ENCODE measurements around the gene DEF6. TPM values are rescaled to one million over a fixed set of nuclear protein-coding genes. Genes with fewer than 3 reads are reported as not detected.
"Not testable (repeated sequence)": the region's sequence is repeated elsewhere in the genome, so short reads cannot be mapped to it uniquely, and the experiment has no call there.

The DEF6 gene
- polyA plus RNA-seq, 1 of the 3 experiments (the other 2 are of a cell fraction) = 0.13 TPM

DNA sequence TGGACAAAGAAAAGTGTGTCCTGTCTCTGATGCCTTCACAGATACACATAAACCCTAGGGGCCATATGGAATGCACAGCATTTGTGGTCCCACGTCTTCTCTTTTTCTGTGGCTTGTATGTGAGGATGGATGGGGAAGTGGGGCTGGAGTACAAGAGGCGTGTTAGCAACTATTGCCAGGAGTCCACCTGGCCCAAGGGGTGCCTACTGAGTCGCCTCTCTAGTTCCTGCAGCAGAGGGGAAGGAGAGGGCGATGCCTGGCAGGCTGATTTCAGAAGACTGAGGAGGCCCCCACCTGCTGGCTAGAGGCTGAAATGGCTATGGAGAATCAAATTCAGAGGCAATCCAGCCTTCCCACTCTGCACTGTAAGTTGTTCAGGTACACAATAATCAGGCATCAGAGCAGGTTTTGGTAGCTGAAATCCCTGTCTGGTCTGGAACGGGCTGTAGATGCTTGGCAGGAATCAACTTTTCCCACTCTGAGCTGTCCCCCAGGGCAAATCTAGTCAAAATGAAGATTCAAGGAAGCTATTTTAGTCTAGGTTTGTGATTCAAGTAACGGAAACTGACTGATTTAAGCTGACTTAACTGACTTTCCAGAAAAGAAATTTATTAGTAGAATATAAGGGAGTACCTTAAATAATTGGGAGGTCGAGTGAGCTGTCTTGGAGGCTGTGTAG lies 29.9 kb downstream of the DEF6 start:
- Histone ChIP-seq H3K36me3 (replicated peaks in 1 of 2; ENCODE audit: control insufficient read depth in 1 of 2, insufficient read depth in 2 of 2, low read length in 1 of 2) (no peaks in the 10 kb centered on the region), H3K9me3 (no peaks in the 10 kb centered on the region), H3K4me1 (ENCODE audit: control insufficient read depth in 1 of 2, insufficient read depth in 2 of 2, low read depth in 1 of 2, low read length in 1 of 2) (no peaks in the 10 kb centered on the region; a peak in 1 of 4 replicates), H3K9ac (no peak overlapping the region), H3K4me2 (no peak overlapping the region), H3K4me3 (ENCODE audit: low read depth in 2 of 2, low read length in 1 of 2) (no peak overlapping the region), H3K27ac (ENCODE audit: low read depth in 2 of 2, low read length in 1 of 2) (no peak overlapping the region), H3K79me2 (ENCODE audit: insufficient read depth) (no peaks in the 10 kb centered on the region), H3F3A (replicated peaks; ENCODE audit: insufficient read depth) (no peaks in the 10 kb centered on the region), H2AFZ (ENCODE audit: low read depth) (0 out of 2 replicates have a peak overlapping the region, but pooled peaks have one; percentile 22), H4K20me1 (ENCODE audit: insufficient read depth) (no peaks in the 10 kb centered on the region), H3K9me2 (no peaks in the 10 kb centered on the region), H3K27me3 (ENCODE audit: insufficient read depth) (no peaks in the 10 kb centered on the region; the same call in 1 of the 2 replicates)
- ChIA-PET CTCF (interaction anchor here (0.6 to 4.6 kb wide), 12 partner anchors 9 to 126 kb away, joined by 3 to 61 read pairs (median 4); partner anchors contain the start of genes DEF6, FANCE and PPARD), POLR2A (no interaction called here)
- no peak for TF ChIP-seq TEAD4 (IDR thresholded peaks at IDR 0.05; ENCODE audit: borderline replicate concordance, insufficient read depth)
- TF ChIP-seq RAD21 (IDR thresholded peaks at IDR 0.05; ENCODE audit: low read length) = peak; percentile 67
- no peak for TF ChIP-seq NRF1 (IDR thresholded peaks at IDR 0.05; ENCODE audit: low read depth, low read length)
- no peak for TF ChIP-seq GABPA (IDR thresholded peaks at IDR 0.05; ENCODE audit: low read depth)
- peak; percentile 60 for TF ChIP-seq SMC3 (IDR thresholded peaks at IDR 0.05; ENCODE audit: low read depth, low read length)
- TF ChIP-seq CTCF (IDR thresholded peaks at IDR 0.05) = peak; percentile 58
- WGBS (ENCODE audit: low lambda C conversion rate) = 56% methylated on average over 4 of the region's 7 CpGs
- peak; percentile 69 for DNase-seq

GRCh38 chr6:35328108-35328723 lies 30.6 kb downstream of the DEF6 start:
- ChIA-PET POLR2A (no interaction called here), CTCF (interaction anchor here (0.6 to 4.6 kb wide), 12 partner anchors 10 to 125 kb away, joined by 3 to 61 read pairs (median 4); partner anchors contain the start of genes DEF6, FANCE and PPARD)
- H4K20me1 ChIP-seq (ENCODE audit: insufficient read depth) = no peaks in the 10 kb centered on the region
- no peak overlapping the region for H2AFZ ChIP-seq (ENCODE audit: low read depth)
- H3F3A ChIP-seq (replicated peaks; ENCODE audit: insufficient read depth) = no peaks in the 10 kb centered on the region
- TF ChIP-seq USF1 (IDR thresholded peaks at IDR 0.05; ENCODE audit: borderline replicate concordance, low read depth) = peak; percentile 52; the same call in 1 of the 2 replicates
- no peak for TF ChIP-seq REST (IDR thresholded peaks at IDR 0.05; ENCODE audit: low read depth, low read length)
- no peak for TF ChIP-seq NFIC (IDR thresholded peaks at IDR 0.05; ENCODE audit: borderline replicate concordance)
- TF ChIP-seq EP300 (IDR thresholded peaks at IDR 0.05; ENCODE audit: borderline replicate concordance in 1 of 2, low read depth in 1 of 2, low read length in 1 of 2) = no peak
- TF ChIP-seq MXI1 (IDR thresholded peaks at IDR 0.05; ENCODE audit: low read depth, low read length) = no peak
- TF ChIP-seq SIN3A (IDR thresholded peaks at IDR 0.05; ENCODE audit: borderline replicate concordance, low read depth, low read length) = no peak
- TF ChIP-seq RFX5 (IDR thresholded peaks at IDR 0.05; ENCODE audit: low read length) = no peak
- no peak for TF ChIP-seq SMC3 (IDR thresholded peaks at IDR 0.05; ENCODE audit: low read depth, low read length)
- no peak for DNase-seq
- no peaks in the 10 kb centered on the region for H3K79me2 ChIP-seq (ENCODE audit: insufficient read depth)
- H3K9ac ChIP-seq = no peak overlapping the region
- H3K27me3 ChIP-seq (ENCODE audit: insufficient read depth) = no peaks in the 10 kb centered on the region; the same call in 1 of the 2 replicates
- no peaks in the 10 kb centered on the region for H3K9me2 ChIP-seq
- WGBS (ENCODE audit: low lambda C conversion rate) = 91% methylated on average over 1 of the region's 1 CpG
- H3K4me2 ChIP-seq = no peak overlapping the region
- no peaks in the 10 kb centered on the region for H3K36me3 ChIP-seq (replicated peaks in 1 of 2; ENCODE audit: control insufficient read depth in 1 of 2, insufficient read depth in 2 of 2, low read length in 1 of 2)
- no peak overlapping the region for H3K4me3 ChIP-seq (ENCODE audit: low read depth in 2 of 2, low read length in 1 of 2)
- H3K27ac ChIP-seq (ENCODE audit: low read depth in 2 of 2, low read length in 1 of 2) = no peak overlapping the region
- H3K9me3 ChIP-seq = no peaks in the 10 kb centered on the region
- no peaks in the 10 kb centered on the region; a peak in 1 of 4 replicates for H3K4me1 ChIP-seq (ENCODE audit: control insufficient read depth in 1 of 2, insufficient read depth in 2 of 2, low read depth in 1 of 2, low read length in 1 of 2)

GRCh38 chr6:35328965-35329364 lies 31.3 kb downstream of the DEF6 start:
- POLR2A ChIA-PET; H3K4me2 ChIP-seq; H3K9me2 ChIP-seq; H3K9ac ChIP-seq; H3K9me3 ChIP-seq; H2AFZ ChIP-seq (ENCODE audit: low read depth); H3K79me2 ChIP-seq (ENCODE audit: insufficient read depth); H4K20me1 ChIP-seq (ENCODE audit: insufficient read depth); H3K4me3 ChIP-seq (ENCODE audit: low read depth in 2 of 2, low read length in 1 of 2); H3K4me1 ChIP-seq (ENCODE audit: control insufficient read depth in 1 of 2, insufficient read depth in 2 of 2, low read depth in 1 of 2, low read length in 1 of 2); H3F3A ChIP-seq (replicated peaks; ENCODE audit: insufficient read depth); H3K27me3 ChIP-seq (ENCODE audit: insufficient read depth); H3K27ac ChIP-seq (ENCODE audit: low read depth in 2 of 2, low read length in 1 of 2); H3K36me3 ChIP-seq (replicated peaks in 1 of 2; ENCODE audit: control insufficient read depth in 1 of 2, insufficient read depth in 2 of 2, low read length in 1 of 2); DNase-seq: not testable (repeated sequence)
- CTCF ChIA-PET = interaction anchor here (0.6 to 4.6 kb wide), 7 partner anchors 13 to 125 kb away, joined by 3 to 61 read pairs (median 6); partner anchors contain the start of genes DEF6 and PPARD
- 91% methylated on average over 8 of the region's 8 CpGs for WGBS (ENCODE audit: low lambda C conversion rate)
